Cardiac fibroblast (primary cell): Measurements from ENCODE around the gene GLYR1.

Source experiments
- DNase-seq, 2 donors: peaks; one replicate each; pipeline versions ENCODE4 v3.0.0 to v3.0.0-alpha.2; 2010; ENCODE audit warnings: low read depth in 2 of 2
- H3K4me3 ChIP-seq, 2 donors: replicated peaks in 1 of 2; 1 replicate in 1 of 2; 2 replicates in 1 of 2; pipeline ENCODE4 v1.5.1; 2011; ENCODE audit warnings: low read depth in 2 of 2, low read length in 2 of 2, mild to moderate bottlenecking in 2 of 2, moderate library complexity in 1 of 2
- CTCF ChIP-seq: IDR thresholded peaks from one replicate; pipeline ENCODE4 v1.5.1; 2011; ENCODE audit warnings: low read depth, mild to moderate bottlenecking, low read length, inconsistent platforms

Gene GLYR1

GRCh38 chr16:4891886-4892216 lies 44.8 kb upstream of the GLYR1 start:
- H3K4me3 ChIP-seq = no peak overlapping the region
- DNase-seq = no peak
- TF ChIP-seq CTCF = no peak

- TF ChIP-seq CTCF = no peak
- no peak overlapping the region for H3K4me3 ChIP-seq
- no peak for DNase-seq
These were observed 44.2 kb upstream of the GLYR1 start for GRCh38 chr16:4891097-4891885.

- TF ChIP-seq CTCF = no peak
- H3K4me3 ChIP-seq = no peak overlapping the region
- DNase-seq = no peak
These were observed 43.6 kb upstream of the GLYR1 start for GRCh38 chr16:4890686-4891085.

- no peak for DNase-seq
- no peak for TF ChIP-seq CTCF
- H3K4me3 ChIP-seq = no peak overlapping the region
These were observed 42.9 kb upstream of the GLYR1 start for GRCh38 chr16:4890026-4890425.

- no peak overlapping the region for H3K4me3 ChIP-seq
- no peak for DNase-seq
- no peak for TF ChIP-seq CTCF
These were observed 41.5 kb upstream of the GLYR1 start for GRCh38 chr16:4888428-4889135.

- TF ChIP-seq CTCF = no peak
These were observed 39.1 kb upstream of the GLYR1 start for GRCh38 chr16:4886151-4886550.

More at GRCh38 chr16:4886151-4886550, 39.1 kb upstream of the GLYR1 start:
- no peak overlapping the region for H3K4me3 ChIP-seq
- no peak for DNase-seq
